Esophagus muscularis mucosa (tissue), 3 donors: ENCODE measurements around the gene LAMTOR2.
A peak's percentile ranks its signal among the peaks of the same experiment; 100 is the strongest.

ENCODE experiments used
- CTCF ChIP-seq, 3 experiments: fragments of 200-600 bp in 2 of 3; fragments of 450-650 bp in 1 of 3; sonication (generic) in 2 of 3; IDR thresholded peaks; one replicate each; pipeline ENCODE4 v1.5.1; 2017 to 2019; ENCODE audit warnings: antibody characterized with exemption in 3 of 3, mild to moderate bottlenecking in 2 of 3, moderate library complexity in 1 of 3
- POLR2AphosphoS5 ChIP-seq, 2 donors: sonication (generic); formaldehyde crosslinking; IDR thresholded peaks; one replicate each; pipeline ENCODE4 v1.6.1; 2017; ENCODE audit warnings: antibody characterized with exemption in 2 of 2

- peak in 2 of 3 experiments; percentile 97 to 99 for TF ChIP-seq CTCF (IDR thresholded peaks at IDR 0.05)
- TF ChIP-seq POLR2AphosphoS5 (IDR thresholded peaks at IDR 0.05), result peak; percentile 80 to 83
These were observed 42.2 kb downstream of the LAMTOR2 start for GRCh38 chr1:156096640-156097391.
